ENCODE data around the gene RENBP.

Gene RENBP

GRCh38 chrX:153937056-153937455, 7.4 kb downstream of the RENBP start (continued):
- TF ChIP-seq, protein P1, sequence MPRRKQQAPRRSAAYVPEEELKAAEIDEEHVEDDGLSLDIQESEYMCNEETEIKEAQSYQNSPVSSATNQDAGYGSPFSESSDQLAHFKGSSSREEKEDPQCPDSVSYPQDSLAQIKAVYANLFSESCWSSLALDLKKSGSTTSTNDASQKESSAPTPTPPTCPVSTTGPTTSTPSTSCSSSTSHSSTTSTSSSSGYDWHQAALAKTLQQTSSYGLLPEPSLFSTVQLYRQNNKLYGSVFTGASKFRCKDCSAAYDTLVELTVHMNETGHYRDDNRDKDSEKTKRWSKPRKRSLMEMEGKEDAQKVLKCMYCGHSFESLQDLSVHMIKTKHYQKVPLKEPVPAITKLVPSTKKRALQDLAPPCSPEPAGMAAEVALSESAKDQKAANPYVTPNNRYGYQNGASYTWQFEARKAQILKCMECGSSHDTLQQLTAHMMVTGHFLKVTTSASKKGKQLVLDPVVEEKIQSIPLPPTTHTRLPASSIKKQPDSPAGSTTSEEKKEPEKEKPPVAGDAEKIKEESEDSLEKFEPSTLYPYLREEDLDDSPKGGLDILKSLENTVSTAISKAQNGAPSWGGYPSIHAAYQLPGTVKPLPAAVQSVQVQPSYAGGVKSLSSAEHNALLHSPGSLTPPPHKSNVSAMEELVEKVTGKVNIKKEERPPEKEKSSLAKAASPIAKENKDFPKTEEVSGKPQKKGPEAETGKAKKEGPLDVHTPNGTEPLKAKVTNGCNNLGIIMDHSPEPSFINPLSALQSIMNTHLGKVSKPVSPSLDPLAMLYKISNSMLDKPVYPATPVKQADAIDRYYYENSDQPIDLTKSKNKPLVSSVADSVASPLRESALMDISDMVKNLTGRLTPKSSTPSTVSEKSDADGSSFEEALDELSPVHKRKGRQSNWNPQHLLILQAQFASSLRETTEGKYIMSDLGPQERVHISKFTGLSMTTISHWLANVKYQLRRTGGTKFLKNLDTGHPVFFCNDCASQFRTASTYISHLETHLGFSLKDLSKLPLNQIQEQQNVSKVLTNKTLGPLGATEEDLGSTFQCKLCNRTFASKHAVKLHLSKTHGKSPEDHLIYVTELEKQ (tag by site-specific recombination; IDR thresholded peaks at IDR 0.05; ENCODE audit: borderline replicate concordance) = peak; percentile 47; the same call in 1 of the 2 replicates
- TF ChIP-seq REPIN1 (tag by site-specific recombination; IDR thresholded peaks at IDR 0.05; ENCODE audit: low read depth) (no peak; the same call in 1 of the 2 replicates), ZNF157 (tag by site-specific recombination; IDR thresholded peaks at IDR 0.05) (0 out of 2 replicates have a peak, but pooled peaks have one; percentile 15), ZXDB (tag by site-specific recombination; IDR thresholded peaks at IDR 0.05) (peak; percentile 89), ZNF423 (tag by site-specific recombination; IDR thresholded peaks at IDR 0.05) (no peak), BCL11B (tag by site-specific recombination; IDR thresholded peaks at IDR 0.05; ENCODE audit: low read depth) (no peak), GLIS2 (tag by site-specific recombination; IDR thresholded peaks at IDR 0.05) (no peak), ZNF202 (tag by site-specific recombination; IDR thresholded peaks at IDR 0.05; ENCODE audit: borderline replicate concordance) (peak; percentile 86; the same call in 1 of the 2 replicates), YY2 (tag by site-specific recombination; IDR thresholded peaks at IDR 0.05) (no peak), ZNF704 (tag by site-specific recombination; IDR thresholded peaks at IDR 0.05) (peak; percentile 82; the same call in 1 of the 2 replicates), HOXC10 (CRISPR knock-in tag; IDR thresholded peaks at IDR 0.05) (no peak), ZNF776 (tag by site-specific recombination; IDR thresholded peaks at IDR 0.05; ENCODE audit: borderline replicate concordance) (no peak), ZNF155 (tag by site-specific recombination; IDR thresholded peaks at IDR 0.05) (0 out of 2 replicates have a peak, but pooled peaks have one; percentile 47), ZNF596 (tag by site-specific recombination; IDR thresholded peaks at IDR 0.05) (no peak), ZNF654 (tag by site-specific recombination; IDR thresholded peaks at IDR 0.05; ENCODE audit: low read depth) (peak; percentile 58), RBAK (tag by site-specific recombination; IDR thresholded peaks at IDR 0.05) (0 out of 2 replicates have a peak, but pooled peaks have one; percentile 32), ZNF621 (tag by site-specific recombination; IDR thresholded peaks at IDR 0.05) (no peak), ZFP41 (tag by site-specific recombination; IDR thresholded peaks at IDR 0.05; ENCODE audit: borderline replicate concordance) (no peak)
- TF ChIP-seq, protein P2, sequence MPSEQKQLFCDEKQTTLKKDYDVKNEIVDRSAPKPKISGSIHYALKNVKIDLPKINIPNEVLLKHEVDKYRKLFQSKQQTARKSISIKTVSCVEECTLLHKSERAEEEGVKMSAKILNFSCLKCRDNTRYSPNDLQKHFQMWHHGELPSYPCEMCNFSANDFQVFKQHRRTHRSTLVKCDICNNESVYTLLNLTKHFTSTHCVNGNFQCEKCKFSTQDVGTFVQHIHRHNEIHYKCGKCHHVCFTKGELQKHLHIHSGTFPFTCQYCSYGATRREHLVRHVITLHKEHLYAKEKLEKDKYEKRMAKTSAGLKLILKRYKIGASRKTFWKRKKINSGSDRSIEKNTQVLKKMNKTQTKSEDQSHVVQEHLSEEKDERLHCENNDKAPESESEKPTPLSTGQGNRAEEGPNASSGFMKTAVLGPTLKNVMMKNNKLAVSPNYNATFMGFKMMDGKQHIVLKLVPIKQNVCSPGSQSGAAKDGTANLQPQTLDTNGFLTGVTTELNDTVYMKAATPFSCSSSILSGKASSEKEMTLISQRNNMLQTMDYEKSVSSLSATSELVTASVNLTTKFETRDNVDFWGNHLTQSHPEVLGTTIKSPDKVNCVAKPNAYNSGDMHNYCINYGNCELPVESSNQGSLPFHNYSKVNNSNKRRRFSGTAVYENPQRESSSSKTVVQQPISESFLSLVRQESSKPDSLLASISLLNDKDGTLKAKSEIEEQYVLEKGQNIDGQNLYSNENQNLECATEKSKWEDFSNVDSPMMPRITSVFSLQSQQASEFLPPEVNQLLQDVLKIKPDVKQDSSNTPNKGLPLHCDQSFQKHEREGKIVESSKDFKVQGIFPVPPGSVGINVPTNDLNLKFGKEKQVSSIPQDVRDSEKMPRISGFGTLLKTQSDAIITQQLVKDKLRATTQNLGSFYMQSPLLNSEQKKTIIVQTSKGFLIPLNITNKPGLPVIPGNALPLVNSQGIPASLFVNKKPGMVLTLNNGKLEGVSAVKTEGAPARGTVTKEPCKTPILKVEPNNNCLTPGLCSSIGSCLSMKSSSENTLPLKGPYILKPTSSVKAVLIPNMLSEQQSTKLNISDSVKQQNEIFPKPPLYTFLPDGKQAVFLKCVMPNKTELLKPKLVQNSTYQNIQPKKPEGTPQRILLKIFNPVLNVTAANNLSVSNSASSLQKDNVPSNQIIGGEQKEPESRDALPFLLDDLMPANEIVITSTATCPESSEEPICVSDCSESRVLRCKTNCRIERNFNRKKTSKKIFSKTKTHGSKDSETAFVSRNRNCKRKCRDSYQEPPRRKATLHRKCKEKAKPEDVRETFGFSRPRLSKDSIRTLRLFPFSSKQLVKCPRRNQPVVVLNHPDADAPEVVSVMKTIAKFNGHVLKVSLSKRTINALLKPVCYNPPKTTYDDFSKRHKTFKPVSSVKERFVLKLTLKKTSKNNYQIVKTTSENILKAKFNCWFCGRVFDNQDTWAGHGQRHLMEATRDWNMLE (tag by site-specific recombination; conservative IDR thresholded peaks at IDR 0.05; ENCODE audit: low read depth) = peak; percentile 97
- TF ChIP-seq, protein P3, sequence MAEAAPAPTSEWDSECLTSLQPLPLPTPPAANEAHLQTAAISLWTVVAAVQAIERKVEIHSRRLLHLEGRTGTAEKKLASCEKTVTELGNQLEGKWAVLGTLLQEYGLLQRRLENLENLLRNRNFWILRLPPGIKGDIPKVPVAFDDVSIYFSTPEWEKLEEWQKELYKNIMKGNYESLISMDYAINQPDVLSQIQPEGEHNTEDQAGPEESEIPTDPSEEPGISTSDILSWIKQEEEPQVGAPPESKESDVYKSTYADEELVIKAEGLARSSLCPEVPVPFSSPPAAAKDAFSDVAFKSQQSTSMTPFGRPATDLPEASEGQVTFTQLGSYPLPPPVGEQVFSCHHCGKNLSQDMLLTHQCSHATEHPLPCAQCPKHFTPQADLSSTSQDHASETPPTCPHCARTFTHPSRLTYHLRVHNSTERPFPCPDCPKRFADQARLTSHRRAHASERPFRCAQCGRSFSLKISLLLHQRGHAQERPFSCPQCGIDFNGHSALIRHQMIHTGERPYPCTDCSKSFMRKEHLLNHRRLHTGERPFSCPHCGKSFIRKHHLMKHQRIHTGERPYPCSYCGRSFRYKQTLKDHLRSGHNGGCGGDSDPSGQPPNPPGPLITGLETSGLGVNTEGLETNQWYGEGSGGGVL (tag by site-specific recombination; IDR thresholded peaks at IDR 0.05) = no peak
- TF ChIP-seq, protein P4, sequence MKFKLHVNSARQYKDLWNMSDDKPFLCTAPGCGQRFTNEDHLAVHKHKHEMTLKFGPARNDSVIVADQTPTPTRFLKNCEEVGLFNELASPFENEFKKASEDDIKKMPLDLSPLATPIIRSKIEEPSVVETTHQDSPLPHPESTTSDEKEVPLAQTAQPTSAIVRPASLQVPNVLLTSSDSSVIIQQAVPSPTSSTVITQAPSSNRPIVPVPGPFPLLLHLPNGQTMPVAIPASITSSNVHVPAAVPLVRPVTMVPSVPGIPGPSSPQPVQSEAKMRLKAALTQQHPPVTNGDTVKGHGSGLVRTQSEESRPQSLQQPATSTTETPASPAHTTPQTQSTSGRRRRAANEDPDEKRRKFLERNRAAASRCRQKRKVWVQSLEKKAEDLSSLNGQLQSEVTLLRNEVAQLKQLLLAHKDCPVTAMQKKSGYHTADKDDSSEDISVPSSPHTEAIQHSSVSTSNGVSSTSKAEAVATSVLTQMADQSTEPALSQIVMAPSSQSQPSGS (tag by site-specific recombination; IDR thresholded peaks at IDR 0.05; ENCODE audit: low read depth) = no peak
- TF ChIP-seq, protein P5, sequence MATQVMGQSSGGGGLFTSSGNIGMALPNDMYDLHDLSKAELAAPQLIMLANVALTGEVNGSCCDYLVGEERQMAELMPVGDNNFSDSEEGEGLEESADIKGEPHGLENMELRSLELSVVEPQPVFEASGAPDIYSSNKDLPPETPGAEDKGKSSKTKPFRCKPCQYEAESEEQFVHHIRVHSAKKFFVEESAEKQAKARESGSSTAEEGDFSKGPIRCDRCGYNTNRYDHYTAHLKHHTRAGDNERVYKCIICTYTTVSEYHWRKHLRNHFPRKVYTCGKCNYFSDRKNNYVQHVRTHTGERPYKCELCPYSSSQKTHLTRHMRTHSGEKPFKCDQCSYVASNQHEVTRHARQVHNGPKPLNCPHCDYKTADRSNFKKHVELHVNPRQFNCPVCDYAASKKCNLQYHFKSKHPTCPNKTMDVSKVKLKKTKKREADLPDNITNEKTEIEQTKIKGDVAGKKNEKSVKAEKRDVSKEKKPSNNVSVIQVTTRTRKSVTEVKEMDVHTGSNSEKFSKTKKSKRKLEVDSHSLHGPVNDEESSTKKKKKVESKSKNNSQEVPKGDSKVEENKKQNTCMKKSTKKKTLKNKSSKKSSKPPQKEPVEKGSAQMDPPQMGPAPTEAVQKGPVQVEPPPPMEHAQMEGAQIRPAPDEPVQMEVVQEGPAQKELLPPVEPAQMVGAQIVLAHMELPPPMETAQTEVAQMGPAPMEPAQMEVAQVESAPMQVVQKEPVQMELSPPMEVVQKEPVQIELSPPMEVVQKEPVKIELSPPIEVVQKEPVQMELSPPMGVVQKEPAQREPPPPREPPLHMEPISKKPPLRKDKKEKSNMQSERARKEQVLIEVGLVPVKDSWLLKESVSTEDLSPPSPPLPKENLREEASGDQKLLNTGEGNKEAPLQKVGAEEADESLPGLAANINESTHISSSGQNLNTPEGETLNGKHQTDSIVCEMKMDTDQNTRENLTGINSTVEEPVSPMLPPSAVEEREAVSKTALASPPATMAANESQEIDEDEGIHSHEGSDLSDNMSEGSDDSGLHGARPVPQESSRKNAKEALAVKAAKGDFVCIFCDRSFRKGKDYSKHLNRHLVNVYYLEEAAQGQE (tag by site-specific recombination; IDR thresholded peaks at IDR 0.05) = peak; percentile 81
